B cell (primary cell): ENCODE data around the gene NAV2. TPM values are rescaled to one million over a fixed set of nuclear protein-coding genes. Genes with fewer than 3 reads are reported as not detected.

Source experiments
- ATAC-seq: fragments of 200-7000 bp; cut with Tn5 transposase; one replicate; pipeline ENCODE4 v1.10.0; 2021; ENCODE audit warnings: low read depth, mild to moderate bottlenecking, moderate number of reproducible peaks, moderate library complexity
- CTCF ChIA-PET: fragments of 350-600 bp; sonication (Branson Sonifier 250); formaldehyde crosslinking; loops from one replicate; lab custom pipeline; 2021; ENCODE audit warnings: antibody characterized with exemption, inconsistent platforms; lab: Charles Lee
- POLR2A ChIA-PET: fragments of 350-600 bp; sonication (Branson Sonifier 250); formaldehyde crosslinking; loops from one replicate; lab custom pipeline; 2021; ENCODE audit warnings: antibody characterized with exemption; lab: Charles Lee
- DNase-seq: peaks from one replicate; pipeline ENCODE4 v3.0.0; 2013
- H2AFZ ChIP-seq: 2 replicates; pipeline ENCODE4 v1.6.1; 2012; ENCODE audit warnings: mild to moderate bottlenecking, low read depth, low read length; ENCODE audit not compliant: insufficient read depth, poor library complexity, severe bottlenecking
- H3K27ac ChIP-seq, 2 donors: 1 replicate in 1 of 2; 2 replicates in 1 of 2; pipeline ENCODE4 v1.5.1; 2012 to 2013; ENCODE audit warnings: low read length in 2 of 2, mild to moderate bottlenecking in 2 of 2, moderate library complexity in 1 of 2
- H3K27me3 ChIP-seq, 4 experiments: fragments of 200-600 bp in 1 of 4; sonication (generic) in 1 of 4; replicated peaks in 1 of 4; 1 replicate in 2 of 4; 2 replicates in 2 of 4; pipeline versions ENCODE4 v1.6.1 to v1.7.0; 2013 to 2016; ENCODE audit warnings: low read length in 3 of 4, mild to moderate bottlenecking in 2 of 4, mixed read lengths in 1 of 4, moderate library complexity in 1 of 4; ENCODE audit not compliant: insufficient read depth in 4 of 4, control insufficient read depth in 3 of 4; ENCODE audit errors: control extremely low read depth in 1 of 4
- H3K36me3 ChIP-seq, 2 experiments: replicated peaks in 1 of 2; 1 replicate in 1 of 2; 2 replicates in 1 of 2; pipeline versions ENCODE4 v1.6.1 to v1.7.1; 2013; ENCODE audit warnings: low read length in 1 of 2; ENCODE audit not compliant: insufficient read depth in 2 of 2, control insufficient read depth in 1 of 2; ENCODE audit errors: control extremely low read depth in 1 of 2, extremely low read depth in 1 of 2
- H3K4me1 ChIP-seq, 2 donors: fragments of 200-600 bp in 1 of 2; sonication (generic) in 1 of 2; 1 replicate in 1 of 2; 2 replicates in 1 of 2; pipeline versions ENCODE4 v1.5.1 to v1.6.1; 2013 to 2017; ENCODE audit warnings: low read length in 2 of 2; ENCODE audit not compliant: control insufficient read depth in 2 of 2, insufficient read depth in 2 of 2
- H3K4me2 ChIP-seq: replicated peaks from 2 replicates; pipeline ENCODE3; 2012; ENCODE audit warnings: mild to moderate bottlenecking, low read depth, low read length; ENCODE audit not compliant: poor library complexity, severe bottlenecking
- H3K4me3 ChIP-seq, 5 experiments: fragments of 200-600 bp in 1 of 5; sonication (generic) in 1 of 5; 1 replicate in 3 of 5; 2 replicates in 2 of 5; pipeline versions ENCODE4 v1.5.1 to v1.7.0; 2011 to 2016; ENCODE audit warnings: low read length in 4 of 5, mild to moderate bottlenecking in 4 of 5, low read depth in 2 of 5, control low read depth in 1 of 5, moderate library complexity in 1 of 5; ENCODE audit not compliant: insufficient read depth in 1 of 5; ENCODE audit errors: control extremely low read depth in 1 of 5, extremely low read depth in 1 of 5
- H3K79me2 ChIP-seq: fragments of 200-600 bp; sonication (generic); one replicate; pipeline ENCODE4 v1.6.0; 2016; ENCODE audit warnings: low read length; ENCODE audit not compliant: control insufficient read depth, insufficient read depth
- H3K9ac ChIP-seq: fragments of 200-600 bp; sonication (generic); 2 replicates; pipeline ENCODE4 v1.6.1; 2017; ENCODE audit warnings: mild to moderate bottlenecking, low read length, moderate library complexity
- H3K9me3 ChIP-seq, 3 donors: one replicate each; pipeline versions ENCODE4 v1.6.1 to v1.7.1; 2013; ENCODE audit warnings: low read length in 2 of 3; ENCODE audit not compliant: control insufficient read depth in 2 of 3, insufficient read depth in 1 of 3; ENCODE audit errors: control extremely low read depth in 1 of 3
- H4K20me1 ChIP-seq: 2 replicates; pipeline ENCODE4 v1.6.0; 2012; ENCODE audit warnings: mild to moderate bottlenecking, low read length; ENCODE audit not compliant: insufficient read depth, control insufficient read depth, poor library complexity, severe bottlenecking
- H3K27ac Mint-ChIP-seq: one replicate; pipeline ENCODE4 v1.8.0; 2021; ENCODE audit warnings: mixed read lengths
- H3K27me3 Mint-ChIP-seq: one replicate; pipeline ENCODE4 v1.8.0; 2021; ENCODE audit warnings: mixed read lengths
- H3K4me1 Mint-ChIP-seq: one replicate; pipeline ENCODE4 v1.8.0; 2021; ENCODE audit warnings: mixed read lengths
- H3K4me3 Mint-ChIP-seq: one replicate; pipeline ENCODE4 v1.8.0; 2021; ENCODE audit warnings: mixed read lengths
- H3K9me3 Mint-ChIP-seq: one replicate; pipeline ENCODE4 v1.8.0; 2022; ENCODE audit warnings: mixed read lengths; ENCODE audit not compliant: insufficient read depth
- EZH2 ChIP-seq: IDR thresholded peaks from 2 replicates; pipeline ENCODE4 v1.6.1; 2012; ENCODE audit warnings: borderline replicate concordance, low read depth, mild to moderate bottlenecking, moderate library complexity, low read length; ENCODE audit not compliant: insufficient read depth, poor library complexity, severe bottlenecking
- WGBS: methylation state at CpG from one replicate; pipeline ENCODE4 v1.1.5; 2013; ENCODE audit warnings: missing lambda C conversion rate; ENCODE audit not compliant: insufficient coverage; 5-methylcytosine and 5-hydroxymethylcytosine counted together
- intact Hi-C: fragments of 100-400 bp; cut with micrococcal nuclease; formaldehyde crosslinking; loops from one replicate; pipeline ENCODE4 v1.10.0; 2022
- polyA plus RNA-seq: library from polyadenylated mRNA; depleted of rRNA; stranded (reverse); fragments of >200 nt; gene quantifications from 2 replicates; pipeline ENCODE4 v1.2.3, GENCODE V29; 2012
- total RNA-seq, 2 donors: library from RNA; stranded (reverse); fragments of 120-200 nt in 1 of 2; gene quantifications; 1 replicate in 1 of 2; 2 replicates in 1 of 2; pipeline versions ENCODE4 v1.2.3 to v1.2.4, GENCODE V29; 2013 to 2022
- TF ChIP-seq, protein P1 (sequence below): fragments of 200-600 bp; IDR thresholded peaks from one replicate; pipeline ENCODE4 v1.8.0; 2022; ENCODE audit warnings: antibody characterized with exemption, mild to moderate bottlenecking

Gene NAV2
- total and polyA plus RNA-seq, 2 donors (not counting 1 experiment from before 2014, with no cell fraction given), result 0.82 to 22.2 TPM

DNA sequence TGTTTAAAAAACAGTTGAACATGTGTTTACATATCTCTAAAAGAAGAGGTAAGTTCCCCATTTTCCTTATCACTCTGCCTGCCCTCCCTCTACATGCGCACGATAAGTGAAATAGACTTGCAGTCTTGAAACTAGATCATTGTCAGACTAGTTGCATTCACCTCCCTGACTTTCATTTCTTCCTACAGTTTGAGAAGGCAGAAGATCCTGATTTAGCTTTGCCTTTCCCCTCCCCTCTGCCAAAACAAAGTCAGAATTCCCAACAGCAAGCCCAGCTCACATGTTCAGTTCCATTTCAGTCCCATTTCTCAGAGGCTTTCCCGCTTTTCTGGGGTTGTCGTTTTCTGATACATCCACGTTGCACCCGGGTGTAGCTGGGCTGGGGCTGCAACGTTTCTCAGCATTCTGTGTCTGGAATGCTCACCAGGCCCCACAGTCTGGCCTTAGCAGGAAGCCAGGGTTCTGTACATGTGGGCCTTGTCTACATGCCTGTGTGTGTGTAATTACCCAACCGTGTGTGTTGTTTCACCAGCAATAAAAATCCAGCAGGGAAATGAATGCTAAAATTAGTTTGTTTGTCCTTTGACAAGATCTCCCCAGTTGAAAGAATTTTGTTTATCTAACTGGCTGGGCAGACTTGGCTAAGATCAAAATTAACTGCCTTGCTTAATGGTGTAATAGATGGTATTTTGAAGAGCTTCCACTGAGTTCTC, 268.5 kb downstream of the NAV2 start:
- ChIA-PET POLR2A (no interaction called here), CTCF (no interaction called here)
- Mint-ChIP-seq H3K27ac (no peak overlapping the region), H3K9me3 (no peaks in the 10 kb centered on the region), H3K4me1 (peaks cover 29% of the 10 kb centered on the region), H3K27me3 (peaks cover 53% of the 10 kb centered on the region), H3K4me3 (no peak overlapping the region)
- H3K4me3 ChIP-seq, result no peak overlapping the region
- no peak overlapping the region for H2AFZ ChIP-seq
- H3K27me3 ChIP-seq, result peaks cover 0 to 19% (median 12%) of the 10 kb centered on the region in 4 experiments
- no peak for ATAC-seq
- TF ChIP-seq EZH2, result no peak
- TF ChIP-seq, protein P1, sequence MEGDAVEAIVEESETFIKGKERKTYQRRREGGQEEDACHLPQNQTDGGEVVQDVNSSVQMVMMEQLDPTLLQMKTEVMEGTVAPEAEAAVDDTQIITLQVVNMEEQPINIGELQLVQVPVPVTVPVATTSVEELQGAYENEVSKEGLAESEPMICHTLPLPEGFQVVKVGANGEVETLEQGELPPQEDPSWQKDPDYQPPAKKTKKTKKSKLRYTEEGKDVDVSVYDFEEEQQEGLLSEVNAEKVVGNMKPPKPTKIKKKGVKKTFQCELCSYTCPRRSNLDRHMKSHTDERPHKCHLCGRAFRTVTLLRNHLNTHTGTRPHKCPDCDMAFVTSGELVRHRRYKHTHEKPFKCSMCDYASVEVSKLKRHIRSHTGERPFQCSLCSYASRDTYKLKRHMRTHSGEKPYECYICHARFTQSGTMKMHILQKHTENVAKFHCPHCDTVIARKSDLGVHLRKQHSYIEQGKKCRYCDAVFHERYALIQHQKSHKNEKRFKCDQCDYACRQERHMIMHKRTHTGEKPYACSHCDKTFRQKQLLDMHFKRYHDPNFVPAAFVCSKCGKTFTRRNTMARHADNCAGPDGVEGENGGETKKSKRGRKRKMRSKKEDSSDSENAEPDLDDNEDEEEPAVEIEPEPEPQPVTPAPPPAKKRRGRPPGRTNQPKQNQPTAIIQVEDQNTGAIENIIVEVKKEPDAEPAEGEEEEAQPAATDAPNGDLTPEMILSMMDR, result no peak
- H3K4me1 ChIP-seq, result peaks cover 24 to 27% of the 10 kb centered on the region in 2 donors
- H3K9me3 ChIP-seq, result no peaks in the 10 kb centered on the region
- no peaks in the 10 kb centered on the region for H3K36me3 ChIP-seq
- H3K79me2 ChIP-seq, result no peaks in the 10 kb centered on the region
- H3K9ac ChIP-seq, result no peak overlapping the region
- DNase-seq, result no peak
- H3K4me2 ChIP-seq, result no peak overlapping the region
- no peaks in the 10 kb centered on the region for H4K20me1 ChIP-seq
- 77% methylated on average over 8 of the region's 8 CpGs for WGBS
- no peak overlapping the region for H3K27ac ChIP-seq
- intact Hi-C loops, result no loop called here

DNA sequence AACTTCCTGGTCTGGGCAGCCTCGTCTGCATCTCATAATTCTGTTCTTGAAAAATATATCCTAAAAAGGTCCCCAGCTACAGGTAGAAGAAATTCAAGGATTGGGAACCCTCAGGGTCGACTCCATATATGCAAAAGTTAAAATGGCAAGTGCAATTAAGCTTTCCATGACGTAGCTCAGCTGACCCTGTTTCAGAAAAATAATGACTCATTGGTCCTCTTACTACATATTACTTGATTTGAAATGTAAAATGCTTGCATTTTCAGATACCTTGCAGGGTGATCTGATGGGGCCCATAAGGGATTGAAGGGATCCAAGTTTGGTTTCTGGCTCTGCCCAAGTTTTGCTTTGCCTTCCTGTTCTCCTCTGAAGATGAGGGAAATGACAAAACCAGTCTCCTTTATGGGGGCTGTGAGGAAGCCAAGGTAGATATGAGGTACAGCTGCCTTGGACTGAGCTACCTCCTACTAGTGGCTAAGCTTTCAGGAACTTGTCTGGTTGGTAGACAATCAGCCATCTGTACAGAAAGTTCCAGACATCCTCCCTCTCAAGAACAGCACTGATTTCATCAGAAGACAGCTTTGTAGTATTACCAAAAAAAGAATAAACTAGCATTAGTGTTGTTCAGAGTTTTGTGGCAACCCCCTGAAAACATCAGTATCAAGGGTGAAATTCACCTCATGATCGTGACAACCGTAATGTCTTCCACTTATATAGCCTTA, 270.3 kb downstream of the NAV2 start:
- Histone ChIP-seq H3K27ac (no peak overlapping the region), H3K4me3 (no peak overlapping the region), H4K20me1 (no peaks in the 10 kb centered on the region), H2AFZ (no peak overlapping the region), H3K4me1 (peaks cover 24 to 27% of the 10 kb centered on the region in 2 donors), H3K9me3 (no peaks in the 10 kb centered on the region), H3K4me2 (no peak overlapping the region), H3K79me2 (no peaks in the 10 kb centered on the region), H3K27me3 (peaks cover 0 to 16% (median 9%) of the 10 kb centered on the region in 4 experiments), H3K9ac (no peak overlapping the region), H3K36me3 (no peaks in the 10 kb centered on the region)
- Mint-ChIP-seq H3K9me3 (no peaks in the 10 kb centered on the region), H3K27me3 (peaks cover 51% of the 10 kb centered on the region), H3K4me3 (no peak overlapping the region), H3K27ac (no peak overlapping the region), H3K4me1 (peaks cover 29% of the 10 kb centered on the region)
- CTCF ChIA-PET, result no interaction called here
- POLR2A ChIA-PET, result no interaction called here
- intact Hi-C loops, result no loop called here
- 100% methylated on average over 2 of the region's 5 CpGs for WGBS
- TF ChIP-seq, protein P1, result no peak
- TF ChIP-seq EZH2, result no peak
- DNase-seq (no peak), ATAC-seq (no peak)
